NCI-H2107 treated with DMSO at 0.1 percent for 48 hours (cell line): ENCODE data around the gene KATNB1.
"Not testable (repeated sequence)": the region's sequence is repeated elsewhere in the genome, so short reads cannot be mapped to it uniquely, and the experiment has no call there.

Experiments
- DNase-seq: peaks from one replicate; lab custom pipeline; 2025; ENCODE audit not compliant: unreplicated experiment; lab: John Stamatoyannopoulos, UW

The KATNB1 gene

GRCh38 chr16:57725151-57725550 is 10.4 kb upstream of the KATNB1 start:
- DNase-seq = no peak

- DNase-seq = no peak
Observed at GRCh38 chr16:57725554-57725953, 10.0 kb upstream of the KATNB1 start.

GRCh38 chr16:57725976-57726375 is 9.6 kb upstream of the KATNB1 start:
- DNase-seq = no peak

- no peak for DNase-seq
Observed at GRCh38 chr16:57726433-57726947, 9.1 kb upstream of the KATNB1 start.

GRCh38 chr16:57727610-57728009 is 8.0 kb upstream of the KATNB1 start:
- no peak for DNase-seq

GRCh38 chr16:57728336-57729181 is 7.0 kb upstream of the KATNB1 start:
- no peak for DNase-seq

- no peak for DNase-seq
Observed at GRCh38 chr16:57729182-57729484, 6.4 kb upstream of the KATNB1 start.

GRCh38 chr16:57729852-57730251 is 5.7 kb upstream of the KATNB1 start:
- not testable (repeated sequence) for DNase-seq

GRCh38 chr16:57730771-57731730 is 4.5 kb upstream of the KATNB1 start:
- DNase-seq = no peak

GRCh38 chr16:57732037-57732436 is 3.5 kb upstream of the KATNB1 start:
- DNase-seq = no peak

- no peak for DNase-seq
Observed at GRCh38 chr16:57732714-57733113, 2.9 kb upstream of the KATNB1 start.

GRCh38 chr16:57734308-57734924 is 1.2 kb upstream of the KATNB1 start:
- no peak for DNase-seq

- peak; percentile 99 for DNase-seq
Observed at GRCh38 chr16:57734925-57735754, 430 bp upstream of the KATNB1 start.

- peak; percentile 63 for DNase-seq
Observed at GRCh38 chr16:57736419-57737351, 1.1 kb downstream of the KATNB1 start.

- no peak for DNase-seq
Observed at GRCh38 chr16:57738844-57739243, 3.3 kb downstream of the KATNB1 start.

GRCh38 chr16:57739756-57740422 is 4.3 kb downstream of the KATNB1 start:
- DNase-seq = no peak

- DNase-seq = no peak
Observed at GRCh38 chr16:57740423-57741071, 5.0 kb downstream of the KATNB1 start.

- DNase-seq = no peak
Observed at GRCh38 chr16:57741660-57742191, 6.2 kb downstream of the KATNB1 start.
